DOHH2 (cell line): Measurements from ENCODE around the gene ITGA8.

Source experiments
- EZH2phosphoT487 ChIP-seq: fragments of 200-600 bp; sonication (generic); IDR thresholded peaks from 2 replicates; pipeline ENCODE4 v1.6.1; 2017; ENCODE audit warnings: borderline replicate concordance, mild to moderate bottlenecking, antibody characterized with exemption, low read length, moderate library complexity, mixed read lengths
- TF ChIP-seq, protein P1 (sequence below): fragments of 200-600 bp; sonication (generic); IDR thresholded peaks from one replicate; pipeline ENCODE4 v1.5.1; 2014; ENCODE audit warnings: antibody characterized with exemption, mild to moderate bottlenecking, low read depth, low read length; ENCODE audit not compliant: poor library complexity, severe bottlenecking

- TF ChIP-seq EZH2phosphoT487, result no peak
- TF ChIP-seq, protein P1, sequence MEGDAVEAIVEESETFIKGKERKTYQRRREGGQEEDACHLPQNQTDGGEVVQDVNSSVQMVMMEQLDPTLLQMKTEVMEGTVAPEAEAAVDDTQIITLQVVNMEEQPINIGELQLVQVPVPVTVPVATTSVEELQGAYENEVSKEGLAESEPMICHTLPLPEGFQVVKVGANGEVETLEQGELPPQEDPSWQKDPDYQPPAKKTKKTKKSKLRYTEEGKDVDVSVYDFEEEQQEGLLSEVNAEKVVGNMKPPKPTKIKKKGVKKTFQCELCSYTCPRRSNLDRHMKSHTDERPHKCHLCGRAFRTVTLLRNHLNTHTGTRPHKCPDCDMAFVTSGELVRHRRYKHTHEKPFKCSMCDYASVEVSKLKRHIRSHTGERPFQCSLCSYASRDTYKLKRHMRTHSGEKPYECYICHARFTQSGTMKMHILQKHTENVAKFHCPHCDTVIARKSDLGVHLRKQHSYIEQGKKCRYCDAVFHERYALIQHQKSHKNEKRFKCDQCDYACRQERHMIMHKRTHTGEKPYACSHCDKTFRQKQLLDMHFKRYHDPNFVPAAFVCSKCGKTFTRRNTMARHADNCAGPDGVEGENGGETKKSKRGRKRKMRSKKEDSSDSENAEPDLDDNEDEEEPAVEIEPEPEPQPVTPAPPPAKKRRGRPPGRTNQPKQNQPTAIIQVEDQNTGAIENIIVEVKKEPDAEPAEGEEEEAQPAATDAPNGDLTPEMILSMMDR, result no peak
These were observed 237.6 kb downstream of the ITGA8 start for GRCh38 chr10:15482156-15482555.
